GM23248 (cell line): ENCODE results near the gene PIF1.

Source experiments
- EZH2 ChIP-seq: fragments of 200-600 bp; sonication (generic); IDR thresholded peaks from 2 replicates; pipeline ENCODE4 v1.6.1; 2018; ENCODE audit warnings: antibody characterized with exemption, mild to moderate bottlenecking; ENCODE audit not compliant: insufficient read depth, poor library complexity, severe bottlenecking
- EZH2phosphoT487 ChIP-seq: fragments of 200-600 bp; sonication (generic); IDR thresholded peaks from 2 replicates; pipeline ENCODE4 v1.6.1; 2018; ENCODE audit warnings: antibody characterized with exemption, moderate library complexity, mild to moderate bottlenecking, low read depth; ENCODE audit not compliant: insufficient read depth

DNA sequence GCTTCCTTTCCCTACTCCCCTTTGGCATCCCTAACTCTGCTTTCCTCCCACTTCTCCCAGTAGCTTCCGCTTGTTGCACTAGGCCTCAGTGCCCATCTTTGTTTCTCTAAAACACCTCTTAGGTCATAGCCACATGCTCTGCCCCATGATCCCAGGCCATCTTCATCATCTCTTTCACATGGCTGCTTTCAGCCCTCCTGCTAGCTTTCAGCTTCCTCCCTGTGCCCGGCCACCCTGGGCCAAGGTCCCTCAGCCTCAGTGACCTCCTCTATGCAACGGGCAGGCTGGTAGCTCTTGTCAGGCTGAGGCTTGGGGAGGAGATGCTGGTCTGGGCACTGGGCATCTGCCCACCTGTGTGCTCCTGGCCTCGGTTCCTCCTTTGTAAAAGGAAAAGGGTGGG, 18.5 kb upstream of the PIF1 start:
- TF ChIP-seq EZH2 (no peak), EZH2phosphoT487 (no peak)
